ENCODE data around the gene ARHGDIG.

- TF ChIP-seq POLR2A (IDR thresholded peaks at IDR 0.05; ENCODE audit: low read depth, low read length), result no peak
- TF ChIP-seq, protein P1, sequence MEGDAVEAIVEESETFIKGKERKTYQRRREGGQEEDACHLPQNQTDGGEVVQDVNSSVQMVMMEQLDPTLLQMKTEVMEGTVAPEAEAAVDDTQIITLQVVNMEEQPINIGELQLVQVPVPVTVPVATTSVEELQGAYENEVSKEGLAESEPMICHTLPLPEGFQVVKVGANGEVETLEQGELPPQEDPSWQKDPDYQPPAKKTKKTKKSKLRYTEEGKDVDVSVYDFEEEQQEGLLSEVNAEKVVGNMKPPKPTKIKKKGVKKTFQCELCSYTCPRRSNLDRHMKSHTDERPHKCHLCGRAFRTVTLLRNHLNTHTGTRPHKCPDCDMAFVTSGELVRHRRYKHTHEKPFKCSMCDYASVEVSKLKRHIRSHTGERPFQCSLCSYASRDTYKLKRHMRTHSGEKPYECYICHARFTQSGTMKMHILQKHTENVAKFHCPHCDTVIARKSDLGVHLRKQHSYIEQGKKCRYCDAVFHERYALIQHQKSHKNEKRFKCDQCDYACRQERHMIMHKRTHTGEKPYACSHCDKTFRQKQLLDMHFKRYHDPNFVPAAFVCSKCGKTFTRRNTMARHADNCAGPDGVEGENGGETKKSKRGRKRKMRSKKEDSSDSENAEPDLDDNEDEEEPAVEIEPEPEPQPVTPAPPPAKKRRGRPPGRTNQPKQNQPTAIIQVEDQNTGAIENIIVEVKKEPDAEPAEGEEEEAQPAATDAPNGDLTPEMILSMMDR (IDR thresholded peaks at IDR 0.05; ENCODE audit: extremely low read depth in 1 of 2, insufficient read depth in 1 of 2, low read depth in 1 of 2, low read length in 2 of 2), result no peak
Measured at GRCh38 chr16:245105-245504, 35.3 kb upstream of the ARHGDIG start.

Data from endothelial cell of umbilical vein (primary cell).